Keratinocyte (primary cell): ENCODE data around the gene MIA. TPM values are rescaled to one million over a fixed set of nuclear protein-coding genes. Genes with fewer than 3 reads are reported as not detected.

Experiments
- DNase-seq: peaks from one replicate; pipeline ENCODE4 v3.0.0-alpha.2; 2011; ENCODE audit warnings: low read depth, missing footprints, low spot score
- FAIRE-seq: peaks from 2 replicates; lab custom pipeline; 2011; peaks lifted over from hg19 to GRCh38; lab: Jason Lieb, UNC
- H2AFZ ChIP-seq: 2 replicates; pipeline ENCODE4 v1.6.0; 2012; ENCODE audit warnings: low read length, control low read depth, inconsistent platforms; ENCODE audit not compliant: control insufficient read depth
- H3K27ac ChIP-seq: 2 replicates; pipeline ENCODE4 v1.5.1; 2011; ENCODE audit warnings: low read length; ENCODE audit not compliant: control insufficient read depth, insufficient read depth
- H3K27me3 ChIP-seq: 3 replicates; pipeline ENCODE4 v1.6.0; 2011; ENCODE audit warnings: low read length; ENCODE audit not compliant: control insufficient read depth, insufficient read depth; ENCODE audit errors: extremely low read depth
- H3K36me3 ChIP-seq, 2 experiments: 2 replicates in 1 of 2; 3 replicates in 1 of 2; pipeline ENCODE4 v1.5.1; 2011; ENCODE audit warnings: low read length in 2 of 2, mild to moderate bottlenecking in 1 of 2; ENCODE audit not compliant: control insufficient read depth in 2 of 2, insufficient read depth in 2 of 2; ENCODE audit errors: extremely low read depth in 1 of 2
- H3K4me1 ChIP-seq: 3 replicates; pipeline ENCODE4 v1.5.1; 2011; ENCODE audit warnings: low read length; ENCODE audit not compliant: control insufficient read depth, insufficient read depth; ENCODE audit errors: extremely low read depth
- H3K4me2 ChIP-seq: 3 replicates; pipeline ENCODE4 v1.6.0; 2011; ENCODE audit warnings: low read depth, low read length; ENCODE audit not compliant: control insufficient read depth, insufficient read depth; ENCODE audit errors: extremely low read depth
- H3K4me3 ChIP-seq, 3 experiments: fragments of 200-600 bp in 1 of 3; sonication (generic) in 1 of 3; 2 replicates in 2 of 3; 3 replicates in 1 of 3; pipeline ENCODE4 v1.5.1; 2011 to 2016; ENCODE audit warnings: low read length in 3 of 3, mild to moderate bottlenecking in 3 of 3, control low read depth in 2 of 3, inconsistent platforms in 1 of 3, low read depth in 1 of 3, mixed read lengths in 1 of 3, mixed run types in 1 of 3, moderate library complexity in 1 of 3; ENCODE audit not compliant: control insufficient read depth in 2 of 3, insufficient read depth in 2 of 3; ENCODE audit errors: extremely low read depth in 1 of 3
- H3K79me2 ChIP-seq: 2 replicates; pipeline ENCODE4 v1.6.0; 2012; ENCODE audit warnings: low read length; ENCODE audit not compliant: control insufficient read depth, insufficient read depth
- H3K9ac ChIP-seq: 3 replicates; pipeline ENCODE4 v1.6.0; 2011; ENCODE audit warnings: low read length; ENCODE audit not compliant: control insufficient read depth, insufficient read depth; ENCODE audit errors: extremely low read depth
- H3K9me1 ChIP-seq: 3 replicates; pipeline ENCODE4 v1.6.0; 2011; ENCODE audit warnings: low read length; ENCODE audit not compliant: control insufficient read depth, insufficient read depth; ENCODE audit errors: extremely low read depth
- H3K9me3 ChIP-seq: 2 replicates; pipeline ENCODE4 v1.5.1; 2012; ENCODE audit warnings: low read depth, low read length; ENCODE audit not compliant: control insufficient read depth
- H4K20me1 ChIP-seq: 3 replicates; pipeline ENCODE4 v1.6.0; 2011; ENCODE audit warnings: low read length; ENCODE audit not compliant: control insufficient read depth, insufficient read depth; ENCODE audit errors: extremely low read depth
- EZH2 ChIP-seq: IDR thresholded peaks from one replicate; pipeline ENCODE4 v1.6.1; 2012; ENCODE audit warnings: inconsistent platforms, mild to moderate bottlenecking, low read length, moderate library complexity
- dilution Hi-C: fragments of 300-500 bp; cut with MboI; formaldehyde crosslinking; loops from one replicate; pipeline ENCODE4 v1.7.0; 2020; ENCODE audit warnings: low sequenced_read_pairs; ENCODE audit not compliant: extremely low pct_ligation_motif_present
- polyA plus RNA-seq, 5 experiments: library from polyadenylated mRNA; depleted of rRNA in 3 of 5; stranded (reverse) in 3 of 5; stranded (forward) in 1 of 5; unstranded in 1 of 5; fragments of >200 nt; gene quantifications; 1 replicate in 1 of 5; 2 replicates in 3 of 5; 3 replicates in 1 of 5; pipeline versions ENCODE4 v1.2.1 to v1.2.3, GENCODE V29; 2011 to 2012; ENCODE audit warnings: missing spikeins in 2 of 5, low read depth in 1 of 5, low replicate concordance in 1 of 5
- TF ChIP-seq, protein P1 (sequence below), 3 experiments: IDR thresholded peaks in 1 of 3; conservative IDR thresholded peaks in 1 of 3; optimal IDR thresholded peaks in 1 of 3; 2 replicates in 2 of 3; 3 replicates in 1 of 3; pipeline versions ENCODE3 to v1.5.1; 2011; ENCODE audit warnings: low read length in 3 of 3, mild to moderate bottlenecking in 3 of 3, moderate library complexity in 2 of 3, control low read depth in 1 of 3, inconsistent platforms in 1 of 3; ENCODE audit not compliant: insufficient read depth in 2 of 3; ENCODE audit errors: extremely low read depth in 1 of 3

MIA gene
- polyA plus RNA-seq, 1 donor (not counting 4 experiments of a cell fraction or from before 2014, with no cell fraction given): 3.4 TPM

DNA sequence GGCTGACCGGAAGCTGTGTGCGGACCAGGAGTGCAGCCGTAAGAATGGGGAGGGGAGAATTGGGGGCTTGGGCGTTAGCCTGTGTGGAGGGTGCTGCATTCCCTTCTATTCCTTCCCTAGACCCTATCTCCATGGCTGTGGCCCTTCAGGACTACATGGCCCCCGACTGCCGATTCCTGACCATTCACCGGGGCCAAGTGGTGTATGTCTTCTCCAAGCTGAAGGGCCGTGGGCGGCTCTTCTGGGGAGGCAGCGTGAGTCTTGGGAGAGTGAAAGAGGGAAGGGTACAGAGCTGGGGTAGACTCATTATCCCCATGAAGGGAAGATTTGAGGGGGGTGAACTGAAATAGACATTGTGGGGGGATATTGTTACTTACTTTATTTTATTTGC, 306 bp downstream of the MIA start:
- DNase-seq: no peak
- Histone ChIP-seq H3K27me3 (no peaks in the 10 kb centered on the region), H3K4me2 (peak overlapping the region; percentile 65), H3K9ac (peak overlapping the region; percentile 9), H3K4me3 (no peak overlapping the region), H2AFZ (peak overlapping the region; percentile 67), H3K27ac (peak overlapping the region; percentile 65), H3K79me2 (no peaks in the 10 kb centered on the region), H3K4me1 (peaks cover 26% of the 10 kb centered on the region), H3K9me1 (no peaks in the 10 kb centered on the region), H3K36me3 (no peaks in the 10 kb centered on the region), H3K9me3 (no peaks in the 10 kb centered on the region), H4K20me1 (no peaks in the 10 kb centered on the region)
- TF ChIP-seq, protein P1, sequence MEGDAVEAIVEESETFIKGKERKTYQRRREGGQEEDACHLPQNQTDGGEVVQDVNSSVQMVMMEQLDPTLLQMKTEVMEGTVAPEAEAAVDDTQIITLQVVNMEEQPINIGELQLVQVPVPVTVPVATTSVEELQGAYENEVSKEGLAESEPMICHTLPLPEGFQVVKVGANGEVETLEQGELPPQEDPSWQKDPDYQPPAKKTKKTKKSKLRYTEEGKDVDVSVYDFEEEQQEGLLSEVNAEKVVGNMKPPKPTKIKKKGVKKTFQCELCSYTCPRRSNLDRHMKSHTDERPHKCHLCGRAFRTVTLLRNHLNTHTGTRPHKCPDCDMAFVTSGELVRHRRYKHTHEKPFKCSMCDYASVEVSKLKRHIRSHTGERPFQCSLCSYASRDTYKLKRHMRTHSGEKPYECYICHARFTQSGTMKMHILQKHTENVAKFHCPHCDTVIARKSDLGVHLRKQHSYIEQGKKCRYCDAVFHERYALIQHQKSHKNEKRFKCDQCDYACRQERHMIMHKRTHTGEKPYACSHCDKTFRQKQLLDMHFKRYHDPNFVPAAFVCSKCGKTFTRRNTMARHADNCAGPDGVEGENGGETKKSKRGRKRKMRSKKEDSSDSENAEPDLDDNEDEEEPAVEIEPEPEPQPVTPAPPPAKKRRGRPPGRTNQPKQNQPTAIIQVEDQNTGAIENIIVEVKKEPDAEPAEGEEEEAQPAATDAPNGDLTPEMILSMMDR (optimal IDR thresholded peaks at IDR 0.05 in 1 of 3, IDR thresholded peaks at IDR 0.05 in 1 of 3, conservative IDR thresholded peaks at IDR 0.05 in 1 of 3; ENCODE audit: extremely low read depth in 1 of 3, insufficient read depth in 2 of 3, low read length in 3 of 3): no peak
- no peak for TF ChIP-seq EZH2
- dilution Hi-C loops: no loop called here
- FAIRE-seq: no peak

GRCh38 chr19:40776364-40776763, 1.0 kb downstream of the MIA start:
- Histone ChIP-seq H3K4me1 (peaks cover 26% of the 10 kb centered on the region), H3K27me3 (no peaks in the 10 kb centered on the region), H3K36me3 (no peaks in the 10 kb centered on the region), H3K4me2 (no peak overlapping the region), H3K9me3 (no peaks in the 10 kb centered on the region), H2AFZ (no peak overlapping the region), H4K20me1 (no peaks in the 10 kb centered on the region), H3K4me3 (no peak overlapping the region), H3K27ac (no peak overlapping the region), H3K9me1 (no peaks in the 10 kb centered on the region), H3K79me2 (no peaks in the 10 kb centered on the region), H3K9ac (no peak overlapping the region)
- DNase-seq (no peak), FAIRE-seq (no peak)
- dilution Hi-C loops: no loop called here
- TF ChIP-seq EZH2: no peak
- TF ChIP-seq, protein P1 (optimal IDR thresholded peaks at IDR 0.05 in 1 of 3, IDR thresholded peaks at IDR 0.05 in 1 of 3, conservative IDR thresholded peaks at IDR 0.05 in 1 of 3; ENCODE audit: extremely low read depth in 1 of 3, insufficient read depth in 2 of 3, low read length in 3 of 3): no peak
